HG02938 (cell line): Measurements from ENCODE around the gene CDC42BPB.

Experiments
- ATAC-seq: cut with Tn5 transposase; IDR thresholded peaks from one replicate; pipeline ENCODE4 v1.9.1; 2021; ENCODE audit warnings: mild to moderate bottlenecking, moderate library complexity; ENCODE audit not compliant: unreplicated experiment

Gene CDC42BPB

GRCh38 chr14:103020271-103021170 lies 36.8 kb downstream of the CDC42BPB start:
- ATAC-seq: no peak

- ATAC-seq: no peak
These were observed 37.5 kb downstream of the CDC42BPB start for GRCh38 chr14:103019826-103020225.

- no peak for ATAC-seq
These were observed 38.1 kb downstream of the CDC42BPB start for GRCh38 chr14:103019236-103019635.

GRCh38 chr14:103016594-103016993 lies 40.8 kb downstream of the CDC42BPB start:
- ATAC-seq: no peak

GRCh38 chr14:103016071-103016470 lies 41.3 kb downstream of the CDC42BPB start:
- ATAC-seq: no peak

- ATAC-seq: no peak
These were observed 41.9 kb downstream of the CDC42BPB start for GRCh38 chr14:103015426-103015825.

GRCh38 chr14:103014466-103015228 lies 42.7 kb downstream of the CDC42BPB start:
- ATAC-seq: no peak

GRCh38 chr14:103013028-103013427 lies 44.3 kb downstream of the CDC42BPB start:
- no peak for ATAC-seq

- no peak for ATAC-seq
These were observed 47.8 kb downstream of the CDC42BPB start for GRCh38 chr14:103009559-103009958.

- ATAC-seq: no peak
These were observed 48.5 kb downstream of the CDC42BPB start for GRCh38 chr14:103008768-103009357.

GRCh38 chr14:103008126-103008525 lies 49.2 kb downstream of the CDC42BPB start:
- ATAC-seq: no peak

GRCh38 chr14:103007555-103007954 lies 49.8 kb downstream of the CDC42BPB start:
- no peak for ATAC-seq

GRCh38 chr14:103006991-103007520 lies 50.3 kb downstream of the CDC42BPB start:
- ATAC-seq: no peak

GRCh38 chr14:103006106-103006505 lies 51.2 kb downstream of the CDC42BPB start:
- ATAC-seq: no peak

- no peak for ATAC-seq
These were observed 53.5 kb downstream of the CDC42BPB start for GRCh38 chr14:103003850-103004249.

- ATAC-seq: no peak
These were observed 54.1 kb downstream of the CDC42BPB start for GRCh38 chr14:103003351-103003615.

GRCh38 chr14:103002578-103003350 lies 54.6 kb downstream of the CDC42BPB start:
- ATAC-seq: no peak

- ATAC-seq: no peak
These were observed 55.5 kb downstream of the CDC42BPB start for GRCh38 chr14:103001651-103002396.

- ATAC-seq: no peak
These were observed 56.1 kb downstream of the CDC42BPB start for GRCh38 chr14:103001226-103001625.

- ATAC-seq: no peak
These were observed 56.9 kb downstream of the CDC42BPB start for GRCh38 chr14:103000291-103000921.
